Neuronal stem cell (in vitro differentiated cells): Measurements from ENCODE around the gene CYP2B6.

Source experiments
- DNase-seq: peaks from one replicate; pipeline ENCODE4 v3.0.0-alpha.2; 2013; ENCODE audit warnings: low spot score
- H2AFZ ChIP-seq: one replicate; pipeline ENCODE4 v1.6.1; 2013; ENCODE audit warnings: mild to moderate bottlenecking, low read length, inconsistent platforms
- H2AK5ac ChIP-seq: 2 replicates; pipeline ENCODE4 v1.6.1; 2013; ENCODE audit warnings: low read depth, mild to moderate bottlenecking, inconsistent platforms, low read length, moderate library complexity, mixed read lengths
- H2BK120ac ChIP-seq: 2 replicates; pipeline ENCODE4 v1.6.1; 2013; ENCODE audit warnings: low read depth, mild to moderate bottlenecking, inconsistent platforms, low read length, moderate library complexity, mixed read lengths
- H2BK12ac ChIP-seq: one replicate; pipeline ENCODE4 v1.6.1; 2013; ENCODE audit warnings: low read length, inconsistent platforms
- H2BK15ac ChIP-seq: 2 replicates; pipeline ENCODE4 v1.6.1; 2013; ENCODE audit warnings: mild to moderate bottlenecking, low read length, inconsistent platforms, mixed read lengths
- H2BK5ac ChIP-seq: one replicate; pipeline ENCODE4 v1.6.1; 2013; ENCODE audit warnings: inconsistent platforms, mild to moderate bottlenecking, low read length, moderate library complexity
- H3K14ac ChIP-seq: one replicate; pipeline ENCODE4 v1.6.1; 2013; ENCODE audit warnings: low read length, inconsistent platforms
- H3K18ac ChIP-seq: 2 replicates; pipeline ENCODE4 v1.6.1; 2013; ENCODE audit warnings: low read length, inconsistent platforms
- H3K23ac ChIP-seq: 2 replicates; pipeline ENCODE4 v1.6.1; 2013; ENCODE audit warnings: low read depth, mild to moderate bottlenecking, mixed read lengths, low read length, inconsistent platforms; ENCODE audit not compliant: poor library complexity
- H3K27ac ChIP-seq: replicated peaks from 3 replicates; pipeline ENCODE4 v1.5.1; 2013; ENCODE audit warnings: low read length, inconsistent platforms
- H3K27me3 ChIP-seq, 3 experiments: 2 replicates each; pipeline ENCODE4 v1.6.1; 2013; ENCODE audit warnings: low read length in 3 of 3, mild to moderate bottlenecking in 2 of 3, inconsistent platforms in 1 of 3, low read depth in 1 of 3, mixed read lengths in 1 of 3, moderate library complexity in 1 of 3; ENCODE audit not compliant: control insufficient read depth in 3 of 3, insufficient read depth in 3 of 3
- H3K36me3 ChIP-seq, 2 donors: replicated peaks in 1 of 2; 2 replicates each; pipeline ENCODE4 v1.6.1; 2013; ENCODE audit warnings: low read length in 2 of 2; ENCODE audit not compliant: control insufficient read depth in 2 of 2, insufficient read depth in 2 of 2
- H3K4ac ChIP-seq: 2 replicates; pipeline ENCODE4 v1.6.1; 2013; ENCODE audit warnings: inconsistent platforms, mild to moderate bottlenecking, low read length, moderate library complexity
- H3K4me1 ChIP-seq, 2 donors: 1 replicate in 1 of 2; 2 replicates in 1 of 2; pipeline ENCODE4 v1.6.1; 2013; ENCODE audit warnings: low read length in 2 of 2, low read depth in 1 of 2; ENCODE audit not compliant: control insufficient read depth in 2 of 2, insufficient read depth in 1 of 2
- H3K4me2 ChIP-seq: one replicate; pipeline ENCODE4 v1.6.1; 2013; ENCODE audit warnings: mild to moderate bottlenecking, low read length, inconsistent platforms; ENCODE audit not compliant: insufficient read depth, poor library complexity, severe bottlenecking
- H3K4me3 ChIP-seq, 2 donors: 2 replicates each; pipeline ENCODE4 v1.5.1; 2013; ENCODE audit warnings: low read length in 2 of 2, mild to moderate bottlenecking in 2 of 2, inconsistent platforms in 1 of 2, moderate library complexity in 1 of 2
- H3K79me1 ChIP-seq: one replicate; pipeline ENCODE4 v1.6.1; 2013; ENCODE audit warnings: low read depth, mild to moderate bottlenecking, inconsistent platforms, low read length, moderate library complexity
- H3K9ac ChIP-seq: one replicate; pipeline ENCODE4 v1.6.1; 2013; ENCODE audit warnings: mild to moderate bottlenecking, low read depth, low read length, inconsistent platforms; ENCODE audit not compliant: poor library complexity
- H3K9me3 ChIP-seq, 2 donors: replicated peaks in 1 of 2; 2 replicates each; pipeline versions ENCODE3 to v1.6.1; 2013; ENCODE audit warnings: low read length in 2 of 2, mild to moderate bottlenecking in 2 of 2, inconsistent platforms in 1 of 2, low read depth in 1 of 2, mixed read lengths in 1 of 2, moderate library complexity in 1 of 2; ENCODE audit not compliant: control insufficient read depth in 2 of 2, insufficient read depth in 1 of 2
- H4K8ac ChIP-seq: one replicate; pipeline ENCODE4 v1.6.1; 2013; ENCODE audit warnings: low read depth, mild to moderate bottlenecking, inconsistent platforms, low read length, moderate library complexity
- H4K91ac ChIP-seq: one replicate; pipeline ENCODE4 v1.6.1; 2013; ENCODE audit warnings: low read length, low read depth, mild to moderate bottlenecking, inconsistent platforms; ENCODE audit not compliant: poor library complexity
- WGBS, 2 donors: extraction: QIAGEN DNeasy Blood & Tissue Kit; methylation state at CpG; one replicate each; pipeline ENCODE4 v1.1.7; 2013; ENCODE audit warnings: missing lambda C conversion rate in 2 of 2, mixed read lengths in 1 of 2; ENCODE audit not compliant: insufficient read length in 2 of 2, insufficient replicate concordance in 1 of 2; ENCODE audit errors: extremely low coverage in 2 of 2; 5-methylcytosine and 5-hydroxymethylcytosine counted together

Gene CYP2B6

GRCh38 chr19:41014643-41015042, 23.6 kb downstream of the CYP2B6 start:
- Histone ChIP-seq H4K8ac (no peak overlapping the region), H3K27me3 (no peaks in the 10 kb centered on the region), H2BK12ac (no peak overlapping the region), H3K9ac (no peak overlapping the region), H3K23ac (no peak overlapping the region), H3K4ac (no peak overlapping the region), H3K36me3 (no peaks in the 10 kb centered on the region), H3K27ac (no peak overlapping the region), H2BK15ac (no peak overlapping the region), H4K91ac (no peak overlapping the region), H2AFZ (no peak overlapping the region), H3K79me1 (no peaks in the 10 kb centered on the region), H2BK120ac (no peak overlapping the region), H3K4me2 (no peak overlapping the region), H2AK5ac (no peak overlapping the region), H3K4me1 (no peaks in the 10 kb centered on the region), H3K14ac (no peak overlapping the region), H3K4me3 (no peak overlapping the region), H2BK5ac (no peak overlapping the region), H3K9me3 (no peaks in the 10 kb centered on the region), H3K18ac (no peak overlapping the region)
- 100% methylated on average over 1 of the region's 1 CpG; no CpG with 5 or more reads in 1 of the 2 donors for WGBS, 2 donors
- no peak for DNase-seq

GRCh38 chr19:41016488-41017071, 25.5 kb downstream of the CYP2B6 start:
- no peak overlapping the region for H3K4me2 ChIP-seq
- peak overlapping the region; percentile 55 for H3K23ac ChIP-seq
- no peak overlapping the region for H2BK12ac ChIP-seq
- no peak overlapping the region for H3K27ac ChIP-seq
- H3K9ac ChIP-seq: no peak overlapping the region
- H3K4ac ChIP-seq: no peak overlapping the region
- no peak overlapping the region for H2AK5ac ChIP-seq
- no peak overlapping the region for H2AFZ ChIP-seq
- H3K14ac ChIP-seq: no peak overlapping the region
- H2BK15ac ChIP-seq: no peak overlapping the region
- H3K4me1 ChIP-seq: no peaks in the 10 kb centered on the region
- no peak overlapping the region for H3K18ac ChIP-seq
- no peak overlapping the region for H2BK5ac ChIP-seq
- H3K36me3 ChIP-seq: no peaks in the 10 kb centered on the region
- no CpG with 5 or more reads among the region's 12 CpGs for WGBS, 2 donors
- DNase-seq: no peak
- no peaks in the 10 kb centered on the region for H3K79me1 ChIP-seq
- no peak overlapping the region for H4K8ac ChIP-seq
- H3K4me3 ChIP-seq: no peak overlapping the region
- H3K9me3 ChIP-seq: no peaks in the 10 kb centered on the region
- H2BK120ac ChIP-seq: no peak overlapping the region
- H3K27me3 ChIP-seq: no peaks in the 10 kb centered on the region
- no peak overlapping the region for H4K91ac ChIP-seq

- no peak overlapping the region for H3K27ac ChIP-seq
- H3K4me3 ChIP-seq: no peak overlapping the region
- no peak for DNase-seq
- H2AK5ac ChIP-seq: no peak overlapping the region
- no peak overlapping the region for H2BK15ac ChIP-seq
- no peak overlapping the region for H3K14ac ChIP-seq
- no peak overlapping the region for H2BK12ac ChIP-seq
- H3K36me3 ChIP-seq: no peaks in the 10 kb centered on the region
- no peak overlapping the region for H3K23ac ChIP-seq
- H4K91ac ChIP-seq: no peak overlapping the region
- WGBS, 2 donors: no CpG with 5 or more reads among the region's 15 CpGs
- no peak overlapping the region for H4K8ac ChIP-seq
- no peak overlapping the region for H3K9ac ChIP-seq
- no peak overlapping the region for H2AFZ ChIP-seq
- no peaks in the 10 kb centered on the region for H3K79me1 ChIP-seq
- H3K4ac ChIP-seq: no peak overlapping the region
- H3K4me1 ChIP-seq: no peaks in the 10 kb centered on the region
- no peaks in the 10 kb centered on the region for H3K27me3 ChIP-seq
- H3K9me3 ChIP-seq: no peaks in the 10 kb centered on the region
- H3K4me2 ChIP-seq: no peak overlapping the region
- no peak overlapping the region for H2BK5ac ChIP-seq
- H3K18ac ChIP-seq: no peak overlapping the region
- H2BK120ac ChIP-seq: no peak overlapping the region
Observed at GRCh38 chr19:41018736-41019290, 27.7 kb downstream of the CYP2B6 start.

GRCh38 chr19:41019346-41019745, 28.3 kb downstream of the CYP2B6 start:
- Histone ChIP-seq H4K8ac (no peak overlapping the region), H3K18ac (no peak overlapping the region), H3K14ac (no peak overlapping the region), H2BK15ac (no peak overlapping the region), H3K4ac (no peak overlapping the region), H3K4me1 (no peaks in the 10 kb centered on the region), H3K36me3 (no peaks in the 10 kb centered on the region), H2BK120ac (no peak overlapping the region), H4K91ac (no peak overlapping the region), H3K27me3 (no peaks in the 10 kb centered on the region), H3K23ac (no peak overlapping the region), H3K9me3 (no peaks in the 10 kb centered on the region), H3K79me1 (no peaks in the 10 kb centered on the region), H3K27ac (no peak overlapping the region), H2BK12ac (no peak overlapping the region), H2BK5ac (no peak overlapping the region), H2AK5ac (no peak overlapping the region), H3K9ac (no peak overlapping the region), H2AFZ (no peak overlapping the region), H3K4me3 (no peak overlapping the region), H3K4me2 (no peak overlapping the region)
- DNase-seq: no peak
- WGBS, 2 donors: no CpG with 5 or more reads among the region's 5 CpGs
